Parathyroid adenoma (tissue), 2 donors: ENCODE measurements around the gene GAS7.

Experiments
- H2AFZ ChIP-seq: fragments of 300-600 bp; sonication (generic); one replicate; pipeline ENCODE4 v1.7.0; 2017; ENCODE audit warnings: antibody characterized with exemption, mild to moderate bottlenecking
- H3K27ac ChIP-seq: fragments of 300-600 bp; sonication (generic); one replicate; pipeline ENCODE4 v1.7.0; 2017
- H3K27me3 ChIP-seq: fragments of 300-600 bp; sonication (generic); one replicate; pipeline ENCODE4 v1.7.0; 2017; ENCODE audit warnings: low read length; ENCODE audit not compliant: control insufficient read depth, insufficient read depth
- H3K36me3 ChIP-seq: fragments of 300-600 bp; sonication (generic); one replicate; pipeline ENCODE4 v1.7.0; 2017; ENCODE audit warnings: low read length; ENCODE audit not compliant: control insufficient read depth, insufficient read depth
- H3K4me1 ChIP-seq: fragments of 300-600 bp; sonication (generic); one replicate; pipeline ENCODE4 v1.7.0; 2017; ENCODE audit warnings: control low read depth
- H3K4me2 ChIP-seq: fragments of 300-600 bp; sonication (generic); one replicate; pipeline ENCODE4 v1.7.0; 2017; ENCODE audit warnings: low read length
- H3K4me3 ChIP-seq: fragments of 300-600 bp; sonication (generic); one replicate; pipeline ENCODE4 v1.7.0; 2017; ENCODE audit warnings: low read depth, low read length
- H3K79me2 ChIP-seq: fragments of 300-600 bp; sonication (generic); one replicate; pipeline ENCODE4 v1.7.0; 2017; ENCODE audit warnings: control low read depth
- H3K9ac ChIP-seq: fragments of 300-600 bp; sonication (generic); one replicate; pipeline ENCODE4 v1.7.0; 2017; ENCODE audit warnings: mild to moderate bottlenecking
- H3K9me3 ChIP-seq: fragments of 300-600 bp; sonication (generic); one replicate; pipeline ENCODE4 v1.7.0; 2017; ENCODE audit warnings: low read length; ENCODE audit not compliant: control insufficient read depth
- CTCF ChIP-seq: fragments of 300-600 bp; sonication (generic); IDR thresholded peaks from one replicate; pipeline ENCODE4 v1.7.0; 2017; ENCODE audit warnings: antibody characterized with exemption, mild to moderate bottlenecking
- donor health status: primary hyperparathyroidism.

GAS7 gene

DNA sequence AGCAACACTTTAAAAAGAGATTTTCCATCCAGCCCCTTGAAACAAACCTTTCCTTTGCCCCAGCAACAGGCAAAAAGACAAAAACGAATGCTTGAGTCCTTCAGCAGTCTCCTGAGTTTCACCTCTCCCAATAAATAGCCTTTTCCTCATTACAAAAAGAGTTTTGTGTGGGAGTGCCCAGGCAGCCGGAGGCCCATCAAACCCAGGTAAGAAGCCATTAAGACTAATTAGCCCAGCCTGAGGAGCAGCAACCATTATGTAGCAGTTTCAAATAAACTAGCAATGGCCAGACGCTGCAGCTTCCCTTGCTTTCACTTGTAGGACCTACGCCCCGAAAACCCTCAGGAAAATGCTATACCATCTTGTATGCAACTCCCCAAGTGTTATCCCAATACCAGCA is 15.6 kb downstream of the GAS7 start:
- no peaks in the 10 kb centered on the region for H3K9me3 ChIP-seq
- H3K4me3 ChIP-seq, result no peak overlapping the region
- no peak overlapping the region for H3K9ac ChIP-seq
- no peak overlapping the region for H3K27ac ChIP-seq
- no peaks in the 10 kb centered on the region for H3K4me1 ChIP-seq
- no peaks in the 10 kb centered on the region for H3K79me2 ChIP-seq
- no peak overlapping the region for H3K4me2 ChIP-seq
- no peak overlapping the region for H2AFZ ChIP-seq
- H3K27me3 ChIP-seq, result no peaks in the 10 kb centered on the region
- TF ChIP-seq CTCF, result no peak
- no peaks in the 10 kb centered on the region for H3K36me3 ChIP-seq

GRCh38 chr17:10178506-10178991 is 19.9 kb downstream of the GAS7 start:
- H3K79me2 ChIP-seq, result no peaks in the 10 kb centered on the region
- H2AFZ ChIP-seq, result no peak overlapping the region
- no peaks in the 10 kb centered on the region for H3K4me1 ChIP-seq
- H3K9ac ChIP-seq, result no peak overlapping the region
- no peak overlapping the region for H3K4me3 ChIP-seq
- TF ChIP-seq CTCF, result no peak
- no peaks in the 10 kb centered on the region for H3K9me3 ChIP-seq
- H3K27ac ChIP-seq, result no peak overlapping the region
- no peak overlapping the region for H3K4me2 ChIP-seq
- no peaks in the 10 kb centered on the region for H3K36me3 ChIP-seq
- H3K27me3 ChIP-seq, result no peaks in the 10 kb centered on the region

GRCh38 chr17:10177913-10178505 is 20.4 kb downstream of the GAS7 start:
- no peak for TF ChIP-seq CTCF
- Histone ChIP-seq H3K4me1 (no peaks in the 10 kb centered on the region), H3K36me3 (no peaks in the 10 kb centered on the region), H3K9me3 (no peaks in the 10 kb centered on the region), H3K27me3 (no peaks in the 10 kb centered on the region), H3K4me3 (no peak overlapping the region), H3K4me2 (no peak overlapping the region), H2AFZ (no peak overlapping the region), H3K27ac (no peak overlapping the region), H3K79me2 (no peaks in the 10 kb centered on the region), H3K9ac (no peak overlapping the region)

DNA sequence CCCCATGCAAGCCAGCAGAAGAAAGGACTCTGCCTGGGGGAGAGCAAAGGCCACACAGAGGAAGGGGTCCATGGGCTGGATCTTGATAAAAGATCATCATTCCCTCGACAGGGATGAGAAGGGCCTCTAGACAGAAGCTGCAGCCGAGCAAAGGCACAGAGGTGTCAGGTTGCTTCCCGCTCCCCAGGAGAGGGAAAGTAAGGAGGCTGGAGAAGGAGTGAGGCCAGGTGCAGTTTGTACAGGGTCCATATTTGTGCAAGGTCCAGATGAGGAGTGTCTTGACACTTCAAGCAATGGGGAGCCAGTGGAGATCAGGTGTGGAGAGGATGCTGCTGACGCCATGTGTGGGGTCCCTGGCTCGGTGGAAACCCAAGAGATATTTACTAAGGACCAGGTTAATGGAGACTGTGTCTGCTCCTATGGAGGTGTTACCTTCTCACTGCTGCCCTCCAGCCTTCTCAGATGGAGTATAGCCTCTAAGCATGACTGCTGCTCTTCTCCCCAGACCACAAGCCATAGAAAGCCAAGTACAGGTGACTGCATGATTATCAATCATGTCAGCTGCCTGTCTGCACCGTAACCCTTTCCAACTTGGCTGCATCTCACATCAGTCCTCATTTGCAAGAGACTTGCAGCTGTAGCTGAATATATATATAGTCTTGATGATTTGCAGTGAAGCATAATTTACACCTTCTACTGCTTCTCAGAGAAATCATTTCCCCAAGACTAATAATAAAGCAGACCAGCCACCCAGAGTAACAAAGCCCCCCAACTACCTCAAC is 21.1 kb downstream of the GAS7 start:
- no peak overlapping the region for H2AFZ ChIP-seq
- no peak overlapping the region for H3K4me2 ChIP-seq
- H3K27me3 ChIP-seq, result no peaks in the 10 kb centered on the region
- H3K9me3 ChIP-seq, result no peaks in the 10 kb centered on the region
- H3K27ac ChIP-seq, result no peak overlapping the region
- H3K9ac ChIP-seq, result no peak overlapping the region
- no peak overlapping the region for H3K4me3 ChIP-seq
- H3K79me2 ChIP-seq, result no peaks in the 10 kb centered on the region
- no peaks in the 10 kb centered on the region for H3K4me1 ChIP-seq
- TF ChIP-seq CTCF, result no peak
- H3K36me3 ChIP-seq, result no peaks in the 10 kb centered on the region

- H3K9me3 ChIP-seq, result no peaks in the 10 kb centered on the region
- H3K9ac ChIP-seq, result no peak overlapping the region
- no peaks in the 10 kb centered on the region for H3K79me2 ChIP-seq
- TF ChIP-seq CTCF, result no peak
- no peak overlapping the region for H3K4me3 ChIP-seq
- no peaks in the 10 kb centered on the region for H3K4me1 ChIP-seq
- H2AFZ ChIP-seq, result no peak overlapping the region
- no peaks in the 10 kb centered on the region for H3K36me3 ChIP-seq
- no peaks in the 10 kb centered on the region for H3K27me3 ChIP-seq
- no peak overlapping the region for H3K4me2 ChIP-seq
- H3K27ac ChIP-seq, result no peak overlapping the region
Measured at GRCh38 chr17:10173913-10174312, 24.5 kb downstream of the GAS7 start.
